ENCODE measurements around the gene SARNP. TPM values are rescaled to one million over a fixed set of nuclear protein-coding genes. Genes with fewer than 3 reads are reported as not detected.
A peak's percentile ranks its signal among the peaks of the same experiment; 100 is the strongest.

Gene SARNP
- total RNA-seq, 4 donors from 2014 or later: 45.9 to 106 (median 66.6) TPM

DNA sequence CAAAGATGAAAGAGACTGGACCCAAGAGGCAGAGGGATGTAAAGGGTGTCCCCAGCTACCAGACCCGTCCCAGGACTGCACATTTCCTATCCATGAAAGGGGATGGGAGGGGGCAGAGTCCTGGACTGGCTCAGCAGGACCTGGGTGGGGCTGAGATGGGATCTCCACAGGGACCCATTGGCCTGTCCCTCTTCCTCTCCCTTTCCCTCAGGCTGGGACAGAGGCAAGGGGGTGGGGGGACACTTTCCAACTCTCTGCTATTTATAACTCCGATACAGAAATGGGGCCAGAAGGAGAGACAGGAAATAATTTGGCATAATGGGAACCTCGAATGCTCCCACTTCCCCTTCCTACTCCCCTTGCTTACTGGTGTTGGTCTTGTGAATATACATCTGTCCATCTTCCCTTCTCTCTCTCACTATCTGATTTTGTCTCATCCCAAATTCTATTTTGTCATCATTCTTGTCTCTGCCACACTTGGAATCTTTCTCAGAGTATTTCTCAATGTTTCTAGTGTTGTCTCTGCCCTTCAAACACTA is 108.8 kb downstream of the SARNP start:
- TF ChIP-seq CTCF (IDR thresholded peaks at IDR 0.05) (no peak), POLR2A (IDR thresholded peaks at IDR 0.05) (no peak)
- Histone ChIP-seq H3K27me3 (no peaks in the 10 kb centered on the region), H3K27ac (peak overlapping the region; percentile 74 to 82), H3K4me1 (peaks cover 0 to 4% of the 10 kb centered on the region in 2 donors), H3K4me3 (peak overlapping the region in 1 of 2 donors; percentile 67), H3K36me3 (no peaks in the 10 kb centered on the region), H3K9me3 (no peaks in the 10 kb centered on the region)
- DNase-seq: no peak
- intact Hi-C loops (cut with DNase I; ENCODE audit: low total_unique reads): no loop called here

- H3K4me1 ChIP-seq: peaks cover 0 to 4% of the 10 kb centered on the region in 2 donors
Measured at GRCh38 chr12:55707841-55708694, 109.5 kb downstream of the SARNP start, which contains the start of gene ITGA7. Gene ITGA7, minus strand, starts transcription at chr12:55707904. Its CDS starts 222 bp downstream, at chr12:55707682.

More at GRCh38 chr12:55707841-55708694, 109.5 kb downstream of the SARNP start, which contains the start of gene ITGA7:
- Histone ChIP-seq H3K27me3 (no peaks in the 10 kb centered on the region), H3K36me3 (no peaks in the 10 kb centered on the region), H3K4me3 (peak within 1 kb of the TSS; percentile 67), H3K9me3 (no peaks in the 10 kb centered on the region), H3K27ac (peak within 1 kb of the TSS; percentile 74 to 82)
- TF ChIP-seq POLR2A (IDR thresholded peaks at IDR 0.05) (peak in 1 of 2 donors; percentile 17), CTCF (IDR thresholded peaks at IDR 0.05) (no peak)
- intact Hi-C loops (cut with DNase I; ENCODE audit: low total_unique reads): no loop called here
- peak; percentile 70 to 80 for DNase-seq

Small RNAs within 50 kb of the gene (small RNA-seq; reads per million reads assigned to genes)
- gene AC009779.1 (not detected), gene RF00017 (not detected)

Other genes starting within 250 kb of the SARNP start
- gene OR2AP1, start 245.3 kb downstream of the SARNP start, total RNA-seq: not detected
- gene OR10P1, start 180.8 kb downstream of the SARNP start, total RNA-seq: not detected
- gene ITGA7, start 109.8 kb downstream of the SARNP start, total RNA-seq: 100 to 1,000 TPM in 1 of 4 donors, 10 to 100 TPM in 2, 1 to 10 TPM in 1; 6.8 to 167 (median 29.4) TPM
- 100 to 1,000 TPM in 3 of 4 donors, 10 to 100 TPM in 1; 53.6 to 238 (median 140) TPM for gene BLOC1S1, start 101.7 kb downstream of the SARNP start, total RNA-seq
- gene RDH5, start 97.3 kb downstream of the SARNP start, total RNA-seq: 10 to 100 TPM in 2 of 4 donors, 1 to 10 TPM in 2; 4.1 to 16.8 (median 9.7) TPM
- gene CD63, start 88.7 kb downstream of the SARNP start, total RNA-seq: 100 to 1,000 TPM; 417 to 911 (median 637) TPM
- 10 to 100 TPM in 1 of 4 donors, 1 to 10 TPM in 2, under 1 TPM in 1; 0.77 to 17.1 (median 5.0) TPM for gene GDF11, start 74.6 kb downstream of the SARNP start, total RNA-seq
- 10 to 100 TPM in 1 of 4 donors, 1 to 10 TPM in 3; 1.3 to 38.6 (median 7.5) TPM for gene ORMDL2, start 317 bp upstream of the SARNP start, total RNA-seq
- 100 to 1,000 TPM in 1 of 4 donors, 10 to 100 TPM in 2, 1 to 10 TPM in 1; 4.1 to 100 (median 40.2) TPM for gene DNAJC14, start 11.9 kb upstream of the SARNP start, total RNA-seq
- gene MMP19, start 25.2 kb upstream of the SARNP start, total RNA-seq: 10 to 100 TPM in 2 of 4 donors, 1 to 10 TPM in 2; 5.6 to 36.6 (median 11.4) TPM
- gene PYM1, start 110.2 kb upstream of the SARNP start, total RNA-seq: 10 to 100 TPM in 3 of 4 donors, 1 to 10 TPM in 1; 8.2 to 26.8 (median 21.9) TPM
- 100 to 1,000 TPM in 1 of 4 donors, 10 to 100 TPM in 3; 24.0 to 183 (median 55.1) TPM for gene DGKA, start 113.4 kb upstream of the SARNP start, total RNA-seq
- 1 to 10 TPM in 2 of 4 donors, under 1 TPM in 1, not detected in 1; 0.26 to 3.6 (median 2.9) TPM for gene PMEL, start 148.3 kb upstream of the SARNP start, total RNA-seq
- gene CDK2, start 149.1 kb upstream of the SARNP start, total RNA-seq: 10 to 100 TPM; 19.0 to 35.6 (median 28.7) TPM
- gene RAB5B, start 156.4 kb upstream of the SARNP start, total RNA-seq: 100 to 1,000 TPM in 1 of 4 donors, 10 to 100 TPM in 3; 49.4 to 128 (median 67.2) TPM
- gene SUOX, start 179.6 kb upstream of the SARNP start, total RNA-seq: 10 to 100 TPM in 3 of 4 donors, 1 to 10 TPM in 1; 5.1 to 35.5 (median 26.7) TPM
- gene IKZF4, start 203.3 kb upstream of the SARNP start, total RNA-seq: 10 to 100 TPM in 1 of 4 donors, 1 to 10 TPM in 2, not detected in 1; 4.4 to 19.4 (median 5.6) TPM
- gene RPS26, start 224.2 kb upstream of the SARNP start, total RNA-seq: 1,000 to 10,000 TPM in 1 of 4 donors, 100 to 1,000 TPM in 1, 10 to 100 TPM in 2; 35.4 to 1,129 (median 240) TPM